D721Med (cell line): ENCODE results near the gene UNC45B.
"Not testable (repeated sequence)": the region's sequence is repeated elsewhere in the genome, so short reads cannot be mapped to it uniquely, and the experiment has no call there.

Source experiments
- DNase-seq: peaks from one replicate; pipeline ENCODE4 v3.0.0; 2011; ENCODE audit warnings: low spot score; ENCODE audit not compliant: insufficient read length
- FAIRE-seq: peaks from 2 replicates; lab custom pipeline; 2011; peaks lifted over from hg19 to GRCh38; lab: Jason Lieb, UNC
- CTCF ChIP-seq: IDR thresholded peaks from 2 replicates; pipeline ENCODE4 v1.5.1; 2012; ENCODE audit warnings: mild to moderate bottlenecking, control low read depth; ENCODE audit not compliant: insufficient read depth; ENCODE audit errors: missing control alignments

UNC45B gene

GRCh38 chr17:35170968-35171771 is 23.6 kb downstream of the UNC45B start:
- no peak for FAIRE-seq

DNA sequence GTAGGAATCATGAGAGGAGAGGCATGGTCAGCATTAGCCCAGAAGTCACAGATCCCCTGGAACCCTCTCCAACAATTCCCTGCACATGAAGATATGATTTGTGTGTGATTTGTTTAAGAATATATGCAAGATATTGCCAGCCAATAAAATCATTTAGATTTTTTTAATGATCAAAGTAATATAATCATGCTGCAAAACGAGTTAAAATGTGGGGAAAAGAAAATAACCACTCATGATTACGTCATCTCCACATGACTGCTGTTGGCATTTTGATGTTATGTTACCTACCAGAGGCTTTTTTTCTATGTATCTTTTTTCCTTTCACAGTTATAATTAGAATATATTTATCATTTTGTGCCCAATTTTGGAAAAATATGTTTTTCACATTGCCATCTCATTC is 24.2 kb downstream of the UNC45B start:
- FAIRE-seq (no peak), DNase-seq (no peak)
- no peak for TF ChIP-seq CTCF

More at GRCh38 chr17:35170968-35171771, 23.6 kb downstream of the UNC45B start:
- DNase-seq: no peak
- no peak for TF ChIP-seq CTCF

DNA sequence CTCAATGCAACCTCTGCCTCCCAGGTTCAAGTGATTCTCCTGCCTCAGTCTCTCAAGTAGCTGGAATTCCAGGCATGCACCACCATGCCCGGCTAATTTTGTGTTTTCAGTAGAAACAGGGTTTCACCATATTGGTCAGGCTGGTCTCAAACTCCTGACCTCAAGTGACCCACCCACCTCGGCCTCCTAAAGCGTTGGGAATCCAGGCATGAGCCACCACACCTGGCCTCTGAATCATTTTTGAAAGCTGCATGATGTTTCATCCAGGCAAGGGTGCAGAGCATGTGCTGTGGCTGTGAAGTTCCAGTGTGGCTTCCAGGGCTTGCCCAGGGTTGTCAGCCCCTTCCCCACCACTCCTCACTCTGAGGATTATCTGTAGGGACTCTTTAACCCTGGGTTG is 24.7 kb downstream of the UNC45B start:
- DNase-seq, FAIRE-seq: not testable (repeated sequence)

DNA sequence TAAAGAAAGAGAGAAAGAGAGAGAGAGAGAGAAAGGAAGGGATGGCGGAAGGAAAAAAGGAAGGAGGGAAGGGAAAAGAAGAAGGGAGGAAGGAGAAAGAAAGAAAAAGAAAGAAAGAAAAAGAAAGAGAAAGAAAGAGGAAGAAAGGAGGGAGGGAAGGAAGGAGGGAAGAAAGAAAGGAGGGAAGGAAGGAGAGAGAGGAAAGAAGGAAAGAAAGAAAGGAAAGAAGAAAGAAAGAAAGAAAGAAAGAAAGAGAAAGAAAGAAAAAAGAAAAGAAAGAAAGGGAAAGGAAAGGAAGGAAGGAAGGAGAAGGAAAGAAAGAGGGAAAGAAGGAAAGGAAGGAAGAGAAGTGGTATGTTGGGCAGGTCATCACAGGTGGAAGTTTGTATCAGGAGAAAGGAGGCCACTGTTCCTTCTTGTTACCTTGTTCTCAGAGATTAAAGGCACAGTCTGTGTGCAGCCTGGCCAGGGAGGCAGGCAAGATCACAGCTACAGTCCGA is 27.3 kb downstream of the UNC45B start:
- TF ChIP-seq CTCF: no peak
- DNase-seq (no peak), FAIRE-seq (no peak)

- no peak for TF ChIP-seq CTCF
- DNase-seq (no peak), FAIRE-seq (no peak)
These were observed 28.2 kb downstream of the UNC45B start for GRCh38 chr17:35175638-35176415.

- TF ChIP-seq CTCF: no peak
- no peak for DNase-seq
- FAIRE-seq: no peak
These were observed 29.3 kb downstream of the UNC45B start for GRCh38 chr17:35176897-35177296.

- DNase-seq, FAIRE-seq: not testable (repeated sequence)
These were observed 31.8 kb downstream of the UNC45B start for GRCh38 chr17:35179379-35179778.

DNA sequence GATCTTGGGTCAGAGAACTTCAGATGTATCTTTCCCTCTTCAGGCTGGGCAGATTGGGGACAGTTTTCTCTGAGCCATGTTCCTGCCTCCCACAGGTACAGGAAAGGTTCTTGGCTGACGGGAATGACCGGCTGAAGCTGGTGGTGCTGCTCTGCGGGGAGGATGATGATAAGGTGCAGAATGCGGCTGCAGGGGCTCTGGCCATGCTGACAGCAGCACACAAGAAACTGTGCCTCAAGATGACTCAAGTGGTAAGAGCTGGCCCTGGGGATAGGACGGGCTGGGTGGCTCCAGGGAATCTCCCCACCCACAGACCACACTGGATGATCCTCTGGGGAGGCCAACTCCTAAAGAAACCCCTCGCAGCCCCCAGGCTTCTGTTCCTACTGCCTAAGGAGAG is 35.7 kb downstream of the UNC45B start:
- TF ChIP-seq CTCF: no peak
- no peak for DNase-seq
- no peak for FAIRE-seq
